HG02642 (cell line): ENCODE results near the gene HTR2C.
"Not testable (repeated sequence)": the region's sequence is repeated elsewhere in the genome, so short reads cannot be mapped to it uniquely, and the experiment has no call there.

ENCODE experiments used
- ATAC-seq: cut with Tn5 transposase; IDR thresholded peaks from one replicate; pipeline ENCODE4 v1.9.1; 2021; ENCODE audit warnings: mild to moderate bottlenecking; ENCODE audit not compliant: unreplicated experiment, poor library complexity

Gene HTR2C

DNA sequence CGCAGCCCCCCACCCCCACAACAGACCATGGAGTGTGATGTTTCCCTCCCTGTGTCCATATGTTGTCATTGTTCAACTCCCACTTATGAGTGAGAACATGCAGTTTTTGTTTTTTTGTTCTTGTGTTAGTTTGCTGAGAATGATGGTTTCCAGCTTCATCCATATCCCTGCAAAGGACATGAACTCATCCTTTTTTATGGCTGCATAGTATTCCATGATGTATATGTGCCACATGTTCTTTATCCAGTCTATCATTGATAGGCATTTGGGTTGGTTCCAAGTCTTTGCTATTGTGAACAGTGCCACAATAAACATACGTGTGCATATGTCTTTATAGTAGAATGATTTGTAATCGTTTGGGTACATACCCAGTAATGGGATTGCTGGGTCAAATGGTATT, 353.2 kb downstream of the HTR2C start:
- ATAC-seq = not testable (repeated sequence)

DNA sequence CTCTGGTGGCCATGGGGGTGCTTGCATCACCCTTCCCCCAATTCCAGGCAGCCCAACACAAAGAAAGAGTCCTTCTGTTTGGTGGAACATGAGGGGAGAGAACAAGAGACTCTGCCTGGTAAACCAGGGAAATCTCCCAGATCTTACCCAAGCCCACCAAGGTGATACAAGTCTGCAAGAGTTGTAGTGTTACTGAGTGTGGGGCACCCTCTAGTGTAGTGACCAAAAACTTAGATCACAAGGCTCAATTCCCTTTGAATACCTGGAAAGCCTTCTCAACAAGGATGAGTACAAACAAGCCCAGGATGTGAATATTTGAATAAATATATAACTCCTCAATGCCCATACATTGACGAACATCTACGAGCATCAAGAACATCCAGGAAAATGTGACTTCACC, 368.8 kb downstream of the HTR2C start:
- ATAC-seq = no peak
